ENCODE results near the gene ANKLE1.

ANKLE1 gene

DNA sequence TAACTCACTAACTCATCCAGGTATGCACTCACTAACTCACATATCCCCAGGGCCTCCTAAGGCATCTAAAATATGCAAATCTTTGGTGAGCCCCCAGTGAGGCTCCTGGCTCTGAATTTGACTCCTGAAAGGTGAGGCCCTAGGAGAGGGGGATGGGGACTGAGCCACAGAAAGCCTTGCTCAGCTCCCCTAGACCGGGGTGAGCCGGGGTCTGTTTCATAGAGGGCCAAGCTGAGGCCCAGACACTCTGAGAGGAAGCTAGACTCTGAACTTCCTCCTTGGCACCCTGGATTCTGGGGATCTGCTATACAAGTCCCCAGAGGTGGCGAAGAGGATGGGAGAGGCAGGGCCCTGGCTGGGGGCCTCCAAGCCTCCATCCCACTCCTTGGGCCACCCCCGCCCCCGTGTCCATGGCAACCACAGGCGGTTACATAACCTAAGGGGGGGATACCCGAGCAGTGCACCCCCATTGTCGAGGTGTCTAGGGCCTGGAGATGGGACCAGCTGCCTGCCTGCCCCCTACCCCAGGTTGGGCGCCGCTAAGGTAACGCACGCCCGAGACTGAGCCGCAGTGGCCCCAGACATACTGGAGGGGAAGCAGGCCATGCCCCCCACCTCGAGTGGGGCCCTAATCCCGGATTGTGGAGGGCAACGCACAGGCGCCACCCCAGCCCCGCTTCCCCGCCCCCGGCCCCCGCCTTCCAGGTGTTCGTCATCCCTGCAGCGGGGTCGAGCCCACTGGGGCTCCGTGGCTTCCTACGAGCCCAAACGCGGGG is 20.9 kb downstream of the ANKLE1 start:
- H3K79me2 ChIP-seq (ENCODE audit: insufficient read depth, low read length): peaks cover 33% of the 10 kb centered on the region

GRCh38 chr19:17303167-17303939 is 21.7 kb downstream of the ANKLE1 start, which contains the start of gene ABHD8:
Gene ABHD8 (minus strand): TSS chr19:17303425. CDS start chr19:17301616, 1,809 bp downstream.
- peaks cover 30% of the 10 kb centered on the region for H3K4me1 ChIP-seq (ENCODE audit: insufficient read depth, low read length, poor library complexity, severe bottlenecking)
- H3K9me3 ChIP-seq (ENCODE audit: insufficient read depth, low read depth, low read length): no peaks in the 10 kb centered on the region
- peaks cover 39% of the 10 kb centered on the region for H3K79me2 ChIP-seq (ENCODE audit: insufficient read depth, low read length)
- peak within 1 kb of the TSS; percentile 83 for H3K9ac ChIP-seq (ENCODE audit: low read depth, low read length, poor library complexity, severe bottlenecking)
- H3K27me3 ChIP-seq (ENCODE audit: insufficient read depth, low read length, poor library complexity, severe bottlenecking): no peaks in the 10 kb centered on the region
- H3K4me3 ChIP-seq (ENCODE audit: low read length, poor library complexity, severe bottlenecking): peak within 1 kb of the TSS; percentile 77
- H3F3A ChIP-seq (ENCODE audit: low read depth): peaks cover 9% of the 10 kb centered on the region; the same call in 1 of the 2 replicates
- no peak for TF ChIP-seq EZH2phosphoT487 (IDR thresholded peaks at IDR 0.05; ENCODE audit: borderline replicate concordance)
- TF ChIP-seq, protein P1, sequence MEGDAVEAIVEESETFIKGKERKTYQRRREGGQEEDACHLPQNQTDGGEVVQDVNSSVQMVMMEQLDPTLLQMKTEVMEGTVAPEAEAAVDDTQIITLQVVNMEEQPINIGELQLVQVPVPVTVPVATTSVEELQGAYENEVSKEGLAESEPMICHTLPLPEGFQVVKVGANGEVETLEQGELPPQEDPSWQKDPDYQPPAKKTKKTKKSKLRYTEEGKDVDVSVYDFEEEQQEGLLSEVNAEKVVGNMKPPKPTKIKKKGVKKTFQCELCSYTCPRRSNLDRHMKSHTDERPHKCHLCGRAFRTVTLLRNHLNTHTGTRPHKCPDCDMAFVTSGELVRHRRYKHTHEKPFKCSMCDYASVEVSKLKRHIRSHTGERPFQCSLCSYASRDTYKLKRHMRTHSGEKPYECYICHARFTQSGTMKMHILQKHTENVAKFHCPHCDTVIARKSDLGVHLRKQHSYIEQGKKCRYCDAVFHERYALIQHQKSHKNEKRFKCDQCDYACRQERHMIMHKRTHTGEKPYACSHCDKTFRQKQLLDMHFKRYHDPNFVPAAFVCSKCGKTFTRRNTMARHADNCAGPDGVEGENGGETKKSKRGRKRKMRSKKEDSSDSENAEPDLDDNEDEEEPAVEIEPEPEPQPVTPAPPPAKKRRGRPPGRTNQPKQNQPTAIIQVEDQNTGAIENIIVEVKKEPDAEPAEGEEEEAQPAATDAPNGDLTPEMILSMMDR (conservative IDR thresholded peaks at IDR 0.05; ENCODE audit: low read length): peak; percentile 53
- H4K20me1 ChIP-seq (ENCODE audit: insufficient read depth, low read length, poor library complexity, severe bottlenecking): no peaks in the 10 kb centered on the region
- H3K4me2 ChIP-seq (ENCODE audit: low read depth, low read length, poor library complexity, severe bottlenecking): peak within 1 kb of the TSS; percentile 83
- H3K9me2 ChIP-seq (replicated peaks; ENCODE audit: low read depth, low read length): no peaks in the 10 kb centered on the region
- no peaks in the 10 kb centered on the region for H3K36me3 ChIP-seq (ENCODE audit: insufficient read depth, low read length)
- peak within 1 kb of the TSS; percentile 77 for H2AFZ ChIP-seq (ENCODE audit: low read length)

More for the DNA sequence above, 20.9 kb downstream of the ANKLE1 start:
- Histone ChIP-seq H3K9ac (ENCODE audit: low read depth, low read length, poor library complexity, severe bottlenecking) (peak overlapping the region; percentile 83), H3K27me3 (ENCODE audit: insufficient read depth, low read length, poor library complexity, severe bottlenecking) (no peaks in the 10 kb centered on the region), H3K36me3 (ENCODE audit: insufficient read depth, low read length) (no peaks in the 10 kb centered on the region), H3F3A (ENCODE audit: low read depth) (peaks cover 9% of the 10 kb centered on the region; the same call in 1 of the 2 replicates), H2AFZ (ENCODE audit: low read length) (peak overlapping the region; percentile 77), H3K4me2 (ENCODE audit: low read depth, low read length, poor library complexity, severe bottlenecking) (peak overlapping the region; percentile 83), H3K9me3 (ENCODE audit: insufficient read depth, low read depth, low read length) (0 out of 2 replicates have a peak, but pooled peaks cover 2% of the 10 kb centered on the region), H3K4me1 (ENCODE audit: insufficient read depth, low read length, poor library complexity, severe bottlenecking) (peaks cover 26% of the 10 kb centered on the region), H4K20me1 (ENCODE audit: insufficient read depth, low read length, poor library complexity, severe bottlenecking) (no peaks in the 10 kb centered on the region), H3K4me3 (ENCODE audit: low read length, poor library complexity, severe bottlenecking) (peak overlapping the region; percentile 77), H3K9me2 (replicated peaks; ENCODE audit: low read depth, low read length) (no peaks in the 10 kb centered on the region)
- TF ChIP-seq, protein P1 (conservative IDR thresholded peaks at IDR 0.05; ENCODE audit: low read length): no peak
- no peak for TF ChIP-seq EZH2phosphoT487 (IDR thresholded peaks at IDR 0.05; ENCODE audit: borderline replicate concordance)

GRCh38 chr19:17303940-17304267 is 22.2 kb downstream of the ANKLE1 start:
- no peaks in the 10 kb centered on the region for H3K27me3 ChIP-seq (ENCODE audit: insufficient read depth, low read length, poor library complexity, severe bottlenecking)
- H3F3A ChIP-seq (ENCODE audit: low read depth): peaks cover 9% of the 10 kb centered on the region; the same call in 1 of the 2 replicates
- H4K20me1 ChIP-seq (ENCODE audit: insufficient read depth, low read length, poor library complexity, severe bottlenecking): no peaks in the 10 kb centered on the region
- peak overlapping the region; percentile 77 for H3K4me3 ChIP-seq (ENCODE audit: low read length, poor library complexity, severe bottlenecking)
- no peaks in the 10 kb centered on the region for H3K9me3 ChIP-seq (ENCODE audit: insufficient read depth, low read depth, low read length)
- H3K79me2 ChIP-seq (ENCODE audit: insufficient read depth, low read length): peaks cover 39% of the 10 kb centered on the region
- H3K9me2 ChIP-seq (replicated peaks; ENCODE audit: low read depth, low read length): no peaks in the 10 kb centered on the region
- TF ChIP-seq, protein P1 (conservative IDR thresholded peaks at IDR 0.05; ENCODE audit: low read length): no peak
- TF ChIP-seq EZH2phosphoT487 (IDR thresholded peaks at IDR 0.05; ENCODE audit: borderline replicate concordance): no peak
- no peaks in the 10 kb centered on the region for H3K36me3 ChIP-seq (ENCODE audit: insufficient read depth, low read length)
- H3K9ac ChIP-seq (ENCODE audit: low read depth, low read length, poor library complexity, severe bottlenecking): peak overlapping the region; percentile 55
- H2AFZ ChIP-seq (ENCODE audit: low read length): peak overlapping the region; percentile 44; the same call in 1 of the 2 replicates
- peaks cover 30% of the 10 kb centered on the region for H3K4me1 ChIP-seq (ENCODE audit: insufficient read depth, low read length, poor library complexity, severe bottlenecking)
- peak overlapping the region; percentile 56 for H3K4me2 ChIP-seq (ENCODE audit: low read depth, low read length, poor library complexity, severe bottlenecking)
